ENCODE results near the gene UBD. TPM values are rescaled to one million over a fixed set of nuclear protein-coding genes. Genes with fewer than 3 reads are reported as not detected.

The UBD gene
- polyA plus RNA-seq, 2 of the 4 experiments (the other 2 are of a cell fraction): 0.19 to 0.41 TPM

DNA sequence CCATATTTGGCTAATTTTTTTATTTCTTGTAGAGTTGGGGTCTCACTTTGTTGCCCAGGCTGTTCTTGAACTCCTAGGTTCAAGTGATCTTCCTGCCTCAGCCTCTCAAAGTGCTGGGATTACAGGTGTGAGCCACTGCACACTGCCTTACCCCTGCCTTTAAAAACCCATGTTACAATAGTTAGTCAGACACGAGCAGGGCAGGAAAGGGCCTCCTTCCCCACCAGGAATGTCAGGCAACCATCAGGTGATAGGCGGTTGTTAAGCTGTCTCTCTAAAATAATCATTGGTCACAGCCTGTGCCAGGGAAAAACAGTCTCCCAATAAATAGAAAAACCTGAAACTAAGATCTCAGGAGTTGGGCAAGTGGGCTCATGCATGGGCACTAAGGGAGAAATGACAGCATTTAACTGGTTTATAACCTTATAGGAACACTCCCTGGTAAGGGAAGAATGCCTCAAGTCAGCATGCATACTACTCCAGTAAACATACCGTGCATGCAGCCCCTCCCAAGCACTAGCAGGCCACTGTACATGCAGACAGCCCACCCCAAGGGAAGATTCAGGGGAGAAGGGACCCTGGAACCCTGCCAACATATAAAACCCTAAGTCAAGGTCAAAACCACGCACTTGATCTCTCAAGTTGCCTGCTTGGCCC, 33.8 kb upstream of the UBD start:
- POLR2A ChIA-PET: no interaction called here
- H3K4me1 ChIP-seq: no peaks in the 10 kb centered on the region
- no peak overlapping the region for H3K4me2 ChIP-seq
- WGBS (ENCODE audit: missing lambda C conversion rate): 29% methylated on average over 4 of the region's 4 CpGs
- no peak for TF ChIP-seq FOSB (CRISPR knock-in tag; IDR thresholded peaks at IDR 0.05)
- TF ChIP-seq RCOR1 (IDR thresholded peaks at IDR 0.05; ENCODE audit: low read depth, low read length): no peak
- H3K9me3 ChIP-seq: no peaks in the 10 kb centered on the region
- H3K4me3 ChIP-seq: no peak overlapping the region
- FAIRE-seq (no peak), ATAC-seq (no peak), DNase-seq (ENCODE audit: low read depth in 1 of 2, low spot score in 1 of 2) (no peak)
- H3K27ac ChIP-seq: no peak overlapping the region
- CTCF ChIA-PET: no interaction called here

DNA sequence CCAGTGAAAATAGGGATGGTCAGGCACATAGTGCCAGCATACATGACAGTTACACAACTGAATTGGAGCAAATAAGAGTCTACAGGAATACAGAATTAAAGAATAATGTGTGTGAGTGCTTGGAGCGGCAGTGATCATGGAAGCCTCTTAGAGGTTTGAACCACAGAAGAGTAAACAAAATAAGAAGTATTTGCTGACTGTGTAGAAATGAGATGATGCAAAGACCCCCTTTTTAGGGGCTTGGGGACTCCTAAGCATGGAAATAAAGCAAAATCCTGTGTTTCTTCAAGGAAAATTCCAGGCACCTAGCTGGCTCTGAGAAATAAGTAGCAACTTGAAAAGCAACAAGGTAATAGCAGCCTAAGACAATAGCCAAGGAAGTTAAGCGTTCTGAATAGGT, 32.1 kb upstream of the UBD start:
- TF ChIP-seq MAFK (IDR thresholded peaks at IDR 0.05; ENCODE audit: partially characterized antibody) (peak; percentile 74), CBX8 (IDR thresholded peaks at IDR 0.05) (no peak)
- ChIA-PET CTCF (no interaction called here), POLR2A (no interaction called here)
- no peak overlapping the region for H3K4me3 ChIP-seq
- FAIRE-seq (no peak), ATAC-seq (no peak), DNase-seq (ENCODE audit: low read depth in 1 of 2, low spot score in 1 of 2) (no peak)
- no peak overlapping the region for H3K27ac ChIP-seq
- H3K9me3 ChIP-seq: no peaks in the 10 kb centered on the region
- H3K4me1 ChIP-seq: no peaks in the 10 kb centered on the region
- no peak overlapping the region for H3K4me2 ChIP-seq
- WGBS (ENCODE audit: missing lambda C conversion rate): 72% methylated on average over 2 of the region's 2 CpGs

DNA sequence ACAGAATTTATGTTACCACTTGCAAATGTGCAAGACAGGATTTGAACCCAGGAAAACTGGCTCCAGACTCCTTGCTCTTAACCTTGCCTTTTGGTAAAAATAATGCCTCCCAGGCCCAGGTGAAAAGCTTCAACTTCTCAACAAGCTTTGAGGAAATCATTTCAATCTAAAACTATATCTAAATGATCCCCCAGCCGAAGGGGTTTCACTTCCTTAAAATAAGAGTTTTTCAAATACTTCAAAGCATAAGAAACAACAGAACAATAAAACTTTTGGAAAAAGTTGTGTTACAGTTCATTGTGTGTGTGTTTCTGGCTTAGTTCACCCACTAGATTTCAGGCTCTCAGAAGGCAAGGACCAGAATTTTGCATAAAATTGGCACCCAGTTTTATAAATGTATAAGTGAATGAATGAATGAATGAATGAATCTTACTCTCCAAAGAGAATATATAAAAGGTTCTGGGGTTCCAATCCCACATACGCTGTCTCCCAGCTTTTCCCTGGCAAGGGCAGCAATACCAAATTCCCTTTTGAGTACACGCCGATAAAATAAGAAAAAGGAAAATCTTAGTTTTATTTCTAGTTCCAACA, 30.8 kb upstream of the UBD start:
- no peak for FAIRE-seq
- CTCF ChIA-PET: interaction anchor here (0.7 to 1.9 kb wide), 10 partner anchors 9 to 1318 kb away, joined by 3 to 6 read pairs (median 3); partner anchors contain the start of gene OR12D1
- Histone ChIP-seq H3K4me3 (no peak overlapping the region), H3K4me1 (no peaks in the 10 kb centered on the region), H3K4me2 (no peak overlapping the region), H3K9me3 (no peaks in the 10 kb centered on the region), H3K27ac (no peak overlapping the region)
- POLR2A ChIA-PET: no interaction called here
- WGBS (ENCODE audit: missing lambda C conversion rate): 82% methylated on average over 4 of the region's 4 CpGs
- TF ChIP-seq MAZ (IDR thresholded peaks at IDR 0.05; ENCODE audit: borderline replicate concordance, low read depth, low read length): no peak
- no peak for ATAC-seq
- DNase-seq (ENCODE audit: low read depth in 1 of 2, low spot score in 1 of 2): no peak

DNA sequence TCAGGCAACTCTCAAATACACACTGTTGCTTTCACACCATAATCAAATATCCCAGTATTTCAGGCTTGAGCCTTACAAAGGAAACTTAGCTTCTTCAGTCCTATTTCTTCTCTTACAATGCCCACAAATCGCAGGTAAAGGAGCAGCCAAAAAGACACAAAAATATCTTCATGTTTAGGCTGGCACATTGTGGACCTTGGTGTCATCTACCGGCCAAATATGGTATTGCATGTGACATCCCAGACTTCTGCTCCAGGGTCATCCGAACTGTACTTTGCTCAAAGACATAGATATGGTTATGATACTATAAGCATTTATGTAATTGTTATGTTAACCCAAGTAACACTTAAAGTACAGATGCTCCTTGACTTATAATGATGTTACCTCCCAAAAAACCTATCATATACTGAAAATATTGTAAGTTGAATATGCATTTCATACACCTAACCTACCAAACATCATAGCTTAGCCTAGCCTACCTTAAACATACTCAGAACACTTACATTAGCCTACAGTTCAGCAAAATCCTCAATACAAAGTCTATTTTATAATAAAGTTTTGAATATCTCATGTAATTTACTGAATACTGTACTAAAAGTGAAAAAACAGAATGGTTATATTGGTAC, 30.0 kb upstream of the UBD start:
- TF ChIP-seq RAD21 (conservative IDR thresholded peaks at IDR 0.05 in 1 of 2, IDR thresholded peaks at IDR 0.05 in 1 of 2): peak; percentile 75 to 88
- peak; percentile 56 for TF ChIP-seq SMC3 (IDR thresholded peaks at IDR 0.05)
- no peak for TF ChIP-seq ZC3H11A (IDR thresholded peaks at IDR 0.05)
- no peak for TF ChIP-seq MYC (IDR thresholded peaks at IDR 0.05; ENCODE audit: borderline replicate concordance, low read length)
- TF ChIP-seq, protein P1, sequence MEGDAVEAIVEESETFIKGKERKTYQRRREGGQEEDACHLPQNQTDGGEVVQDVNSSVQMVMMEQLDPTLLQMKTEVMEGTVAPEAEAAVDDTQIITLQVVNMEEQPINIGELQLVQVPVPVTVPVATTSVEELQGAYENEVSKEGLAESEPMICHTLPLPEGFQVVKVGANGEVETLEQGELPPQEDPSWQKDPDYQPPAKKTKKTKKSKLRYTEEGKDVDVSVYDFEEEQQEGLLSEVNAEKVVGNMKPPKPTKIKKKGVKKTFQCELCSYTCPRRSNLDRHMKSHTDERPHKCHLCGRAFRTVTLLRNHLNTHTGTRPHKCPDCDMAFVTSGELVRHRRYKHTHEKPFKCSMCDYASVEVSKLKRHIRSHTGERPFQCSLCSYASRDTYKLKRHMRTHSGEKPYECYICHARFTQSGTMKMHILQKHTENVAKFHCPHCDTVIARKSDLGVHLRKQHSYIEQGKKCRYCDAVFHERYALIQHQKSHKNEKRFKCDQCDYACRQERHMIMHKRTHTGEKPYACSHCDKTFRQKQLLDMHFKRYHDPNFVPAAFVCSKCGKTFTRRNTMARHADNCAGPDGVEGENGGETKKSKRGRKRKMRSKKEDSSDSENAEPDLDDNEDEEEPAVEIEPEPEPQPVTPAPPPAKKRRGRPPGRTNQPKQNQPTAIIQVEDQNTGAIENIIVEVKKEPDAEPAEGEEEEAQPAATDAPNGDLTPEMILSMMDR (IDR thresholded peaks at IDR 0.05): peak; percentile 76
- no peaks in the 10 kb centered on the region for H3K9me3 ChIP-seq
- ChIA-PET POLR2A (no interaction called here), CTCF (interaction anchor here (0.6 to 2.3 kb wide), 16 partner anchors 8 to 1318 kb away, joined by 3 to 7 read pairs (median 3); partner anchors contain the start of genes OR12D1, OR12D3 and UBD)
- no peak overlapping the region for H3K4me2 ChIP-seq
- DNase-seq (ENCODE audit: low read depth in 1 of 2, low spot score in 1 of 2) (peak; percentile 19 to 25), FAIRE-seq (no peak), ATAC-seq (peak; percentile 75 to 83; a peak in 5 of 6 replicates)
- H3K4me3 ChIP-seq: no peak overlapping the region
- no peak overlapping the region for H3K27ac ChIP-seq
- no peaks in the 10 kb centered on the region for H3K4me1 ChIP-seq
- 2% methylated on average over 3 of the region's 3 CpGs for WGBS (ENCODE audit: missing lambda C conversion rate)

DNA sequence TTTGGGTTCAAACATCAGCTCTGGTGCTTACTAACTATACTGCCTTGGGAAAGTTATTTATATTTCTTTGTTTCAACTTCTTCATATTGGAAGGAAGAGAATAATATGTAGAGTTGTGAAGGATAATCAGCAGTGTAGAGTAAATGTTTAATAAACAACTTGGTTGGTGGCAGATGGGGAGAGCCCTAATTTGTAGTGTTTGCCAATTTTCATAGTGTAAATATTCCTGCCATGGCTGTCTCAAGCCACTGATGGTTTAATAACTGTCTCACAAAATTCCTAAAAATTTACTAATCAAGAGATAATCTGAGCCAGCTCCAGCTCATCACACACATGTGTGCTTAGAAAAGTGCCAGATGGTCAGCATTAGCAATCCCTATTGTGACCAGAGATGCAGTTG, 25.3 kb upstream of the UBD start, which contains the start of gene OR2H2:
TSS of gene OR2H2 (plus strand) at position 301 of the 400 bp plus-strand sequence. CDS start 2,824 bp downstream, outside the sequence.
- POLR2A ChIA-PET: no interaction called here
- DNase-seq (ENCODE audit: low read depth in 1 of 2, low spot score in 1 of 2) (no peak), FAIRE-seq (no peak), ATAC-seq (no peak)
- H3K4me3 ChIP-seq: no peak within 1 kb of the TSS
- H3K4me2 ChIP-seq: no peak within 1 kb of the TSS
- TF ChIP-seq, protein P2, sequence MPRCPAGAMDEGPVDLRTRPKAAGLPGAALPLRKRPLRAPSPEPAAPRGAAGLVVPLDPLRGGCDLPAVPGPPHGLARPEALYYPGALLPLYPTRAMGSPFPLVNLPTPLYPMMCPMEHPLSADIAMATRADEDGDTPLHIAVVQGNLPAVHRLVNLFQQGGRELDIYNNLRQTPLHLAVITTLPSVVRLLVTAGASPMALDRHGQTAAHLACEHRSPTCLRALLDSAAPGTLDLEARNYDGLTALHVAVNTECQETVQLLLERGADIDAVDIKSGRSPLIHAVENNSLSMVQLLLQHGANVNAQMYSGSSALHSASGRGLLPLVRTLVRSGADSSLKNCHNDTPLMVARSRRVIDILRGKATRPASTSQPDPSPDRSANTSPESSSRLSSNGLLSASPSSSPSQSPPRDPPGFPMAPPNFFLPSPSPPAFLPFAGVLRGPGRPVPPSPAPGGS (IDR thresholded peaks at IDR 0.05): no peak
- no peak for TF ChIP-seq NPAS2 (CRISPR knock-in tag; IDR thresholded peaks at IDR 0.05; ENCODE audit: borderline replicate concordance)
- TF ChIP-seq RAD21 (conservative IDR thresholded peaks at IDR 0.05 in 1 of 2, IDR thresholded peaks at IDR 0.05 in 1 of 2): no peak
- TF ChIP-seq KDM1A (IDR thresholded peaks at IDR 0.05; ENCODE audit: low read depth): no peak
- TF ChIP-seq CHD2 (IDR thresholded peaks at IDR 0.05; ENCODE audit: low read length, partially characterized antibody): no peak
- TF ChIP-seq, protein P3, sequence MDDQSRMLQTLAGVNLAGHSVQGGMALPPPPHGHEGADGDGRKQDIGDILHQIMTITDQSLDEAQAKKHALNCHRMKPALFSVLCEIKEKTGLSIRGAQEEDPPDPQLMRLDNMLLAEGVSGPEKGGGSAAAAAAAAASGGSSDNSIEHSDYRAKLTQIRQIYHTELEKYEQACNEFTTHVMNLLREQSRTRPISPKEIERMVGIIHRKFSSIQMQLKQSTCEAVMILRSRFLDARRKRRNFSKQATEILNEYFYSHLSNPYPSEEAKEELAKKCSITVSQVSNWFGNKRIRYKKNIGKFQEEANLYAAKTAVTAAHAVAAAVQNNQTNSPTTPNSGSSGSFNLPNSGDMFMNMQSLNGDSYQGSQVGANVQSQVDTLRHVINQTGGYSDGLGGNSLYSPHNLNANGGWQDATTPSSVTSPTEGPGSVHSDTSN (IDR thresholded peaks at IDR 0.05): no peak
- TF ChIP-seq, protein P4, sequence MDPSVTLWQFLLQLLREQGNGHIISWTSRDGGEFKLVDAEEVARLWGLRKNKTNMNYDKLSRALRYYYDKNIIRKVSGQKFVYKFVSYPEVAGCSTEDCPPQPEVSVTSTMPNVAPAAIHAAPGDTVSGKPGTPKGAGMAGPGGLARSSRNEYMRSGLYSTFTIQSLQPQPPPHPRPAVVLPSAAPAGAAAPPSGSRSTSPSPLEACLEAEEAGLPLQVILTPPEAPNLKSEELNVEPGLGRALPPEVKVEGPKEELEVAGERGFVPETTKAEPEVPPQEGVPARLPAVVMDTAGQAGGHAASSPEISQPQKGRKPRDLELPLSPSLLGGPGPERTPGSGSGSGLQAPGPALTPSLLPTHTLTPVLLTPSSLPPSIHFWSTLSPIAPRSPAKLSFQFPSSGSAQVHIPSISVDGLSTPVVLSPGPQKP (IDR thresholded peaks at IDR 0.05; ENCODE audit: low read depth, low read length): no peak
- no peak for TF ChIP-seq HOXB5 (CRISPR knock-in tag; IDR thresholded peaks at IDR 0.05)
- TF ChIP-seq HDAC2 (IDR thresholded peaks at IDR 0.05): no peak
- CTCF ChIA-PET: no interaction called here
- no peak within 1 kb of the TSS for H3K27ac ChIP-seq
- H3K9me3 ChIP-seq: no peaks in the 10 kb centered on the region
- no peaks in the 10 kb centered on the region for H3K4me1 ChIP-seq

Data from A549 (cell line).